Central memory CD8-positive, alpha-beta T cell (primary cell): ENCODE results near the gene TNS1.

Source experiments
- ATAC-seq: fragments of 150-1000 bp; cut with Tn5 transposase; replicated peaks from 2 replicates; pipeline ENCODE4 v1.10.0; 2022; ENCODE audit warnings: mild to moderate bottlenecking, moderate FRiP score, moderate number of reproducible peaks; ENCODE audit not compliant: poor library complexity, severe bottlenecking; ENCODE audit errors: extremely low read depth
- DNase-seq, 2 donors: peaks; one replicate each; pipeline ENCODE4 v3.0.0; 2021; ENCODE audit warnings: low spot score in 2 of 2
- H3K27ac Mint-ChIP-seq: one replicate; pipeline ENCODE4 v1.8.0; 2022; ENCODE audit warnings: low read depth, mild to moderate bottlenecking, moderate library complexity, mixed read lengths
- H3K27me3 Mint-ChIP-seq: one replicate; pipeline ENCODE4 v1.8.0; 2022; ENCODE audit warnings: mixed read lengths
- H3K36me3 Mint-ChIP-seq: one replicate; pipeline ENCODE4 v1.8.0; 2022; ENCODE audit warnings: mild to moderate bottlenecking, moderate library complexity, mixed read lengths; ENCODE audit not compliant: insufficient read depth
- H3K4me1 Mint-ChIP-seq: one replicate; pipeline ENCODE4 v1.8.0; 2022; ENCODE audit warnings: mixed read lengths
- H3K4me3 Mint-ChIP-seq: one replicate; pipeline ENCODE4 v1.8.0; 2022; ENCODE audit warnings: mild to moderate bottlenecking, moderate library complexity, mixed read lengths
- H3K9me3 Mint-ChIP-seq: one replicate; pipeline ENCODE4 v1.8.0; 2022; ENCODE audit warnings: mixed read lengths

Gene TNS1

GRCh38 chr2:217951091-217951490, 51.7 kb downstream of the TNS1 start:
- Mint-ChIP-seq H3K4me1 (no peaks in the 10 kb centered on the region), H3K36me3 (peaks cover 2% of the 10 kb centered on the region), H3K27ac (no peak overlapping the region), H3K4me3 (no peak overlapping the region), H3K27me3 (peaks cover 92% of the 10 kb centered on the region), H3K9me3 (no peaks in the 10 kb centered on the region)
- DNase-seq (no peak), ATAC-seq (no peak)

GRCh38 chr2:217950401-217950871, 52.4 kb downstream of the TNS1 start:
- Mint-ChIP-seq H3K4me3 (no peak overlapping the region), H3K4me1 (no peaks in the 10 kb centered on the region), H3K27ac (no peak overlapping the region), H3K9me3 (no peaks in the 10 kb centered on the region), H3K27me3 (peaks cover 92% of the 10 kb centered on the region), H3K36me3 (peaks cover 2% of the 10 kb centered on the region)
- DNase-seq (no peak), ATAC-seq (no peak)

- ATAC-seq (no peak), DNase-seq (no peak)
- Mint-ChIP-seq H3K9me3 (no peaks in the 10 kb centered on the region), H3K27me3 (peaks cover 92% of the 10 kb centered on the region), H3K4me1 (no peaks in the 10 kb centered on the region), H3K27ac (no peak overlapping the region), H3K36me3 (peaks cover 2% of the 10 kb centered on the region), H3K4me3 (no peak overlapping the region)
Observed at GRCh38 chr2:217949447-217949846, 53.3 kb downstream of the TNS1 start.

GRCh38 chr2:217948897-217949296, 53.9 kb downstream of the TNS1 start:
- Mint-ChIP-seq H3K27me3 (peaks cover 89% of the 10 kb centered on the region), H3K4me1 (no peaks in the 10 kb centered on the region), H3K36me3 (peaks cover 2% of the 10 kb centered on the region), H3K4me3 (no peak overlapping the region), H3K27ac (no peak overlapping the region), H3K9me3 (no peaks in the 10 kb centered on the region)
- DNase-seq (no peak), ATAC-seq (no peak)

GRCh38 chr2:217948351-217948791, 54.4 kb downstream of the TNS1 start:
- H3K4me1 Mint-ChIP-seq = no peaks in the 10 kb centered on the region
- peaks cover 84% of the 10 kb centered on the region for H3K27me3 Mint-ChIP-seq
- H3K27ac Mint-ChIP-seq = no peak overlapping the region
- H3K4me3 Mint-ChIP-seq = no peak overlapping the region
- ATAC-seq (no peak), DNase-seq (no peak)
- peaks cover 3% of the 10 kb centered on the region for H3K36me3 Mint-ChIP-seq
- H3K9me3 Mint-ChIP-seq = no peaks in the 10 kb centered on the region

GRCh38 chr2:217947383-217948350, 55.1 kb downstream of the TNS1 start:
- Mint-ChIP-seq H3K36me3 (peaks cover 5% of the 10 kb centered on the region), H3K4me3 (no peak overlapping the region), H3K4me1 (no peaks in the 10 kb centered on the region), H3K9me3 (no peaks in the 10 kb centered on the region), H3K27ac (no peak overlapping the region), H3K27me3 (peaks cover 77% of the 10 kb centered on the region)
- ATAC-seq (no peak), DNase-seq (no peak)

GRCh38 chr2:217946051-217946450, 56.7 kb downstream of the TNS1 start:
- no peak overlapping the region for H3K27ac Mint-ChIP-seq
- peaks cover 8% of the 10 kb centered on the region for H3K4me1 Mint-ChIP-seq
- peaks cover 76% of the 10 kb centered on the region for H3K27me3 Mint-ChIP-seq
- ATAC-seq = no peak
- no peak overlapping the region for H3K4me3 Mint-ChIP-seq
- no peak for DNase-seq
- H3K9me3 Mint-ChIP-seq = no peaks in the 10 kb centered on the region
- H3K36me3 Mint-ChIP-seq = peaks cover 5% of the 10 kb centered on the region

GRCh38 chr2:217945530-217945929, 57.3 kb downstream of the TNS1 start:
- Mint-ChIP-seq H3K4me3 (no peak overlapping the region), H3K9me3 (no peaks in the 10 kb centered on the region), H3K27ac (no peak overlapping the region), H3K36me3 (peaks cover 5% of the 10 kb centered on the region), H3K27me3 (peaks cover 76% of the 10 kb centered on the region), H3K4me1 (peaks cover 8% of the 10 kb centered on the region)
- DNase-seq (no peak), ATAC-seq (no peak)

- Mint-ChIP-seq H3K4me1 (peaks cover 8% of the 10 kb centered on the region), H3K27me3 (peaks cover 82% of the 10 kb centered on the region), H3K9me3 (no peaks in the 10 kb centered on the region), H3K4me3 (no peak overlapping the region), H3K27ac (no peak overlapping the region), H3K36me3 (peaks cover 5% of the 10 kb centered on the region)
- ATAC-seq (no peak), DNase-seq (no peak)
Observed at GRCh38 chr2:217944923-217945322, 57.9 kb downstream of the TNS1 start.

- no peak for ATAC-seq
- H3K4me1 Mint-ChIP-seq = peaks cover 8% of the 10 kb centered on the region
- H3K9me3 Mint-ChIP-seq = no peaks in the 10 kb centered on the region
- no peak for DNase-seq
- no peak overlapping the region for H3K4me3 Mint-ChIP-seq
- peaks cover 76% of the 10 kb centered on the region for H3K27me3 Mint-ChIP-seq
- peaks cover 5% of the 10 kb centered on the region for H3K36me3 Mint-ChIP-seq
- H3K27ac Mint-ChIP-seq = no peak overlapping the region
Observed at GRCh38 chr2:217944366-217944765, 58.4 kb downstream of the TNS1 start.

GRCh38 chr2:217943446-217944321, 59.1 kb downstream of the TNS1 start:
- ATAC-seq (no peak), DNase-seq (no peak)
- H3K27ac Mint-ChIP-seq = no peak overlapping the region
- H3K36me3 Mint-ChIP-seq = peaks cover 5% of the 10 kb centered on the region
- peaks cover 8% of the 10 kb centered on the region for H3K4me1 Mint-ChIP-seq
- H3K4me3 Mint-ChIP-seq = no peak overlapping the region
- no peaks in the 10 kb centered on the region for H3K9me3 Mint-ChIP-seq
- H3K27me3 Mint-ChIP-seq = peaks cover 70% of the 10 kb centered on the region

GRCh38 chr2:217942731-217943335, 60.0 kb downstream of the TNS1 start:
- peaks cover 63% of the 10 kb centered on the region for H3K27me3 Mint-ChIP-seq
- peaks cover 8% of the 10 kb centered on the region for H3K4me1 Mint-ChIP-seq
- DNase-seq = no peak
- H3K4me3 Mint-ChIP-seq = no peak overlapping the region
- no peak overlapping the region for H3K27ac Mint-ChIP-seq
- no peaks in the 10 kb centered on the region for H3K9me3 Mint-ChIP-seq
- ATAC-seq = no peak
- H3K36me3 Mint-ChIP-seq = peaks cover 5% of the 10 kb centered on the region
